HepG2 (cell line): ENCODE results near the gene ADARB1. TPM values are rescaled to one million over a fixed set of nuclear protein-coding genes. Genes with fewer than 3 reads are reported as not detected.

Experiments used
- ATAC-seq: fragments of 200-7000 bp; cut with Tn5 transposase; 3 replicates; pipeline ENCODE4 v1.9.1; 2020; ENCODE audit warnings: mild to moderate bottlenecking, moderate library complexity
- BruUV-seq: library from RNA; stranded (reverse); fragments of 400-500 nt; replicated peaks from 2 replicates; lab custom pipeline; 2021; lab: Mats Ljungman, UMichigan
- CTCF ChIA-PET: fragments of 300-600 bp; formaldehyde crosslinking; extraction: SDS; loops from one replicate; lab custom pipeline; 2021; ENCODE audit warnings: low total read pairs, inconsistent platforms, low intra/inter-chr PET ratio; lab: Yijun Ruan, JAX
- POLR2A ChIA-PET: fragments of 350-600 bp; sonication (Branson Sonifier 250); formaldehyde crosslinking; loops from one replicate; lab custom pipeline; 2020; ENCODE audit warnings: antibody characterized with exemption, inconsistent platforms; lab: Yijun Ruan, JAX
- DNase-seq: peaks from one replicate; pipeline ENCODE4 v3.0.0-alpha.2; 2015; ENCODE audit warnings: low spot score
- FAIRE-seq: peaks from 3 replicates; lab custom pipeline; 2011; peaks lifted over from hg19 to GRCh38; lab: Jason Lieb, UNC
- H2AFZ ChIP-seq: one replicate; pipeline ENCODE4 v1.6.1; 2011; ENCODE audit warnings: low read length, inconsistent platforms
- H3K27ac ChIP-seq: fragments of 300-600 bp; 3 replicates; pipeline ENCODE4 v1.8.0; 2011; ENCODE audit warnings: mixed run types, mild to moderate bottlenecking, mixed read lengths, low read length, inconsistent platforms; ENCODE audit not compliant: insufficient read depth; ENCODE audit errors: extremely low read length
- H3K27me3 ChIP-seq, 2 experiments: fragments of 200-600 bp in 1 of 2; 2 replicates in 1 of 2; 3 replicates in 1 of 2; pipeline versions ENCODE4 v1.6.0 to v1.8.0; 2011; ENCODE audit warnings: low read length in 2 of 2, mild to moderate bottlenecking in 2 of 2, moderate library complexity in 2 of 2, inconsistent platforms in 1 of 2; ENCODE audit not compliant: insufficient read depth in 2 of 2, control insufficient read depth in 1 of 2
- H3K36me3 ChIP-seq, 2 experiments: fragments of 200-600 bp in 1 of 2; replicated peaks in 1 of 2; 2 replicates in 1 of 2; 3 replicates in 1 of 2; pipeline versions ENCODE4 v1.5.1 to v1.8.0; 2011; ENCODE audit warnings: low read length in 2 of 2, inconsistent platforms in 1 of 2; ENCODE audit not compliant: insufficient read depth in 2 of 2, control insufficient read depth in 1 of 2
- H3K4me1 ChIP-seq: 2 replicates; pipeline ENCODE4 v1.5.1; 2012; ENCODE audit warnings: low read length, inconsistent platforms; ENCODE audit not compliant: insufficient read depth
- H3K4me2 ChIP-seq: 2 replicates; pipeline ENCODE4 v1.6.0; 2011; ENCODE audit warnings: low read depth, low read length, inconsistent platforms
- H3K4me3 ChIP-seq, 3 experiments: fragments of 200-600 bp in 1 of 3; sonication (generic), shearing (Covaris generic) in 1 of 3; replicated peaks in 1 of 3; 2 replicates each; pipeline ENCODE4 v1.5.1; 2011 to 2016; ENCODE audit warnings: low read length in 3 of 3, inconsistent platforms in 2 of 3, low read depth in 2 of 3, mild to moderate bottlenecking in 2 of 3, control low read depth in 1 of 3, mixed read lengths in 1 of 3; ENCODE audit not compliant: insufficient read depth in 1 of 3
- H3K79me2 ChIP-seq: one replicate; pipeline ENCODE4 v1.6.1; 2011; ENCODE audit warnings: low read length, inconsistent platforms; ENCODE audit not compliant: insufficient read depth
- H3K9ac ChIP-seq: 2 replicates; pipeline ENCODE4 v1.6.0; 2011; ENCODE audit warnings: mild to moderate bottlenecking, low read depth, low read length, inconsistent platforms; ENCODE audit not compliant: insufficient read depth
- H3K9me3 ChIP-seq: 2 replicates; pipeline ENCODE4 v1.5.1; 2012; ENCODE audit warnings: mild to moderate bottlenecking, low read length
- H4K20me1 ChIP-seq: 2 replicates; pipeline ENCODE4 v1.6.0; 2011; ENCODE audit warnings: inconsistent platforms, mild to moderate bottlenecking, low read length, moderate library complexity; ENCODE audit not compliant: insufficient read depth
- JUNB ChIP-seq: sonication (generic); formaldehyde crosslinking; IDR thresholded peaks from 2 replicates; pipeline ENCODE4 v1.8.0; 2022; ENCODE audit warnings: missing genetic modification reagents, mild to moderate bottlenecking, borderline replicate concordance
- ONECUT2 ChIP-seq: sonication (generic); formaldehyde crosslinking; IDR thresholded peaks from 2 replicates; pipeline ENCODE4 v1.4.0; 2020; ENCODE audit warnings: missing genetic modification reagents
- RCOR2 ChIP-seq: IDR thresholded peaks from 2 replicates; pipeline ENCODE4 v1.6.1; 2016; ENCODE audit warnings: missing biosample characterization, missing genetic modification reagents
- ZNF337 ChIP-seq: sonication (generic); formaldehyde crosslinking; IDR thresholded peaks from 2 replicates; pipeline ENCODE4 v1.5.1; 2020; ENCODE audit warnings: missing genetic modification reagents, low read depth, mild to moderate bottlenecking, borderline replicate concordance
- ZNF652 ChIP-seq: IDR thresholded peaks from 2 replicates; pipeline ENCODE4 v1.6.1; 2016; ENCODE audit warnings: low read depth, borderline replicate concordance
- ZNF7 ChIP-seq: IDR thresholded peaks from 2 replicates; pipeline ENCODE4 v1.6.1; 2016; ENCODE audit warnings: missing biosample characterization, missing genetic modification reagents
- ZNF703 ChIP-seq: sonication (generic); formaldehyde crosslinking; IDR thresholded peaks from 2 replicates; pipeline ENCODE4 v1.5.1; 2020; ENCODE audit warnings: missing genetic modification reagents, mild to moderate bottlenecking, moderate library complexity, borderline replicate concordance
- ZNF776 ChIP-seq: sonication (generic); formaldehyde crosslinking; IDR thresholded peaks from 2 replicates; pipeline ENCODE4 v1.4.0; 2020; ENCODE audit warnings: mild to moderate bottlenecking, missing genetic modification reagents
- WGBS: methylation state at CpG from one replicate; pipeline ENCODE4 v1.1.6; 2017; ENCODE audit warnings: low lambda C conversion rate; 5-methylcytosine and 5-hydroxymethylcytosine counted together
- in situ Hi-C: cut with HindIII; loops from 2 replicates; pipeline ENCODE4 v1.10.0; 2017; ENCODE audit warnings: low pct_unique_long_range_greater_than_20kb; ENCODE audit not compliant: extremely low pct_ligation_motif_present
- intact Hi-C: fragments of 100-400 bp; cut with micrococcal nuclease; formaldehyde crosslinking; loops from one replicate; pipeline ENCODE4 v1.10.0; 2022; ENCODE audit not compliant: unreplicated experiment
- polyA plus RNA-seq, 8 experiments: library from polyadenylated mRNA; depleted of rRNA in 3 of 8; stranded (reverse) in 7 of 8; unstranded in 1 of 8; fragments of >200 nt; fragmentation: Illumina TruSeq in 4 of 8; extraction: Trizol in 4 of 8; gene quantifications; 2 replicates each; pipeline versions ENCODE4 v1.2.1 to v1.2.3, GENCODE V29; 2011 to 2016; ENCODE audit warnings: low read depth in 4 of 8, missing spikeins in 1 of 8, mixed read lengths in 1 of 8; ENCODE audit not compliant: insufficient read depth in 1 of 8
- total RNA-seq, 5 experiments: library from RNA; depleted of rRNA; stranded (reverse); fragments of >200 nt; fragmentation: Illumina TruSeq; extraction: Trizol; gene quantifications; 2 replicates each; pipeline ENCODE4 v1.2.3, GENCODE V29; 2016; ENCODE audit warnings: low read depth in 1 of 5
- TF ChIP-seq, protein P1 (sequence below): sonication (generic); formaldehyde crosslinking; IDR thresholded peaks from 2 replicates; pipeline ENCODE4 v1.4.0; 2020; ENCODE audit warnings: mild to moderate bottlenecking, missing genetic modification reagents
- TF ChIP-seq, protein P2 (sequence below): sonication (generic); formaldehyde crosslinking; conservative IDR thresholded peaks from 2 replicates; pipeline ENCODE4 v1.5.0; 2020; ENCODE audit warnings: missing genetic modification reagents
- TF ChIP-seq, protein P3 (sequence below): sonication (generic); formaldehyde crosslinking; IDR thresholded peaks from 2 replicates; pipeline ENCODE4 v1.8.1; 2023; ENCODE audit warnings: mild to moderate bottlenecking, missing genetic modification reagents

Gene ADARB1
- total and polyA plus RNA-seq, 2 of the 13 experiments (the other 11 are each of a cell fraction or from before 2014, with no cell fraction given), result 6.6 to 10.0 TPM

DNA sequence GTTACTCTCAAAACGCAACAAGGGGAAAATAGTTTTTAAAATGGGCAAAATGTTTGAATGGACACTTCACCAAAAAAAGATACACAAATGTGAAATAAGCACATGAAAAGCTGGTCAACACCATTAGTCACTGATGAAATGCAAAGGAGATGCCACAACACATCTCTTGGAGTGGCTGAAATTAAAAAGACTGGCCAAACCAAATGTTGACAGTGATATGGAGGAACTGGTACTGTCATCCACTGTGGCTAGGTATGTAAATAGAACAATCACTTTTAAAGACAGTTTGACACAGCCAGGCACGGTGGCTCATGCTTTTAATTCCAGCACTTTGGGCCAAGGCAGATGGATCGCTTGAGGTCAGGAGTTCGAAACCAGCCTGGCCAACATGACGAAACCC, 122.2 kb downstream of the ADARB1 start (continued):
- TF ChIP-seq ZNF703 (CRISPR knock-in tag), result no peak

DNA sequence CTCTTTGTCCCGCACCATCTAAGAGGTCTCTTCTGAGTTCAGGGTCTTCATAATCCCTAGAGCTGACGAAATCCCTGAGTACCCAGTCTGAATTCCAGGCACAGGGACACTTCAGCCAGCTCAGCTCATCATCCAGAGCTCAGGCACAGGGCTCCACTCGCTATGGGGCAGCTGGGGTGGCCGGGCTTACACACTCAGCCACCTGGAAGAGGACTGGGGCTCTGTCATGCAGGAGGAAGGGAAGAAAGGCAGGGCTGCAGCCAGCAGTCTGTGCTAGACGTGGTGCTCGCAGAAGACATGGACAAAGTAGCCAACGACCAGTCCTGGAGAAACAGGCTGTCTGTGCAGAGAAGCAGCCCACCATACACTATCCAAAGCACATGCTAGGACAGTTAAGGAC, 124.8 kb downstream of the ADARB1 start:
- no peaks in the 10 kb centered on the region for H3K27me3 ChIP-seq
- FAIRE-seq (no peak), ATAC-seq (no peak), DNase-seq (no peak)
- no peak overlapping the region for H3K4me2 ChIP-seq
- TF ChIP-seq ZNF652, result no peak
- TF ChIP-seq ZNF337 (CRISPR knock-in tag), result no peak
- POLR2A ChIA-PET, result no interaction called here
- WGBS, result 82% methylated on average over 4 of the region's 7 CpGs
- H2AFZ ChIP-seq, result no peak overlapping the region
- no peaks in the 10 kb centered on the region for H3K9me3 ChIP-seq
- H3K27ac ChIP-seq, result no peak overlapping the region
- H3K9ac ChIP-seq, result no peak overlapping the region
- no peaks in the 10 kb centered on the region for H3K4me1 ChIP-seq
- H3K4me3 ChIP-seq, result no peak overlapping the region
- BruUV-seq, result no TSS peak
- no peaks in the 10 kb centered on the region for H3K36me3 ChIP-seq
- H3K79me2 ChIP-seq, result no peaks in the 10 kb centered on the region
- intact Hi-C loops, result no loop called here
- in situ Hi-C loops, result no loop called here
- H4K20me1 ChIP-seq, result no peaks in the 10 kb centered on the region
- CTCF ChIA-PET, result no interaction called here

DNA sequence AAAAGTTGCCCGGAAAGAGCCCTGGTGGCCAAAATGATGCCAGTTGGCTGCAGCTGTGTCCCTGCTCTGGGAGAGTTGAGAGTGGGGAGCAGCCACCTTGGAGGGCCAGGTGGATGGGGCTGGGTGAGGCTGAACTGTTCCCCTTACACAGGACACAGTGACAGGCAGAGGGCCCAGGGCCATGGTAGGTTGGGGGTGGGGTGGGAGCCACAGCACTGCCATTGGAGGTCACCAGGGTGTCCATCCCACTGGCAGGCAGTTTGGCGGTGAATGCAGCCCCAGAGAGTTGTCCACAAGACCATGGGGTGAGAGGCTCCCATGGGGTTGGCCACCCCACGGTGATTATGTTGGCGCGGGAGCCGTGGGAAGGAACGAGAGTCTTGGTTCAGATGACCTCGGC, 125.7 kb downstream of the ADARB1 start:
- BruUV-seq, result no TSS peak
- no peak for FAIRE-seq
- in situ Hi-C loops, result no loop called here

More for the DNA sequence above, 125.7 kb downstream of the ADARB1 start:
- POLR2A ChIA-PET, result no interaction called here
- TF ChIP-seq JUNB (CRISPR knock-in tag) (no peak), ZNF7 (CRISPR knock-in tag) (no peak), ONECUT2 (CRISPR knock-in tag) (no peak), ZNF776 (CRISPR knock-in tag) (no peak), RCOR2 (CRISPR knock-in tag) (no peak)
- TF ChIP-seq, protein P1, sequence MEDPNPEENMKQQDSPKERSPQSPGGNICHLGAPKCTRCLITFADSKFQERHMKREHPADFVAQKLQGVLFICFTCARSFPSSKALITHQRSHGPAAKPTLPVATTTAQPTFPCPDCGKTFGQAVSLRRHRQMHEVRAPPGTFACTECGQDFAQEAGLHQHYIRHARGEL, result no peak
- TF ChIP-seq, protein P2, sequence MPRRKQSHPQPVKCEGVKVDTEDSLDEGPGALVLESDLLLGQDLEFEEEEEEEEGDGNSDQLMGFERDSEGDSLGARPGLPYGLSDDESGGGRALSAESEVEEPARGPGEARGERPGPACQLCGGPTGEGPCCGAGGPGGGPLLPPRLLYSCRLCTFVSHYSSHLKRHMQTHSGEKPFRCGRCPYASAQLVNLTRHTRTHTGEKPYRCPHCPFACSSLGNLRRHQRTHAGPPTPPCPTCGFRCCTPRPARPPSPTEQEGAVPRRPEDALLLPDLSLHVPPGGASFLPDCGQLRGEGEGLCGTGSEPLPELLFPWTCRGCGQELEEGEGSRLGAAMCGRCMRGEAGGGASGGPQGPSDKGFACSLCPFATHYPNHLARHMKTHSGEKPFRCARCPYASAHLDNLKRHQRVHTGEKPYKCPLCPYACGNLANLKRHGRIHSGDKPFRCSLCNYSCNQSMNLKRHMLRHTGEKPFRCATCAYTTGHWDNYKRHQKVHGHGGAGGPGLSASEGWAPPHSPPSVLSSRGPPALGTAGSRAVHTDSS (CRISPR knock-in tag), result no peak
- TF ChIP-seq, protein P3, sequence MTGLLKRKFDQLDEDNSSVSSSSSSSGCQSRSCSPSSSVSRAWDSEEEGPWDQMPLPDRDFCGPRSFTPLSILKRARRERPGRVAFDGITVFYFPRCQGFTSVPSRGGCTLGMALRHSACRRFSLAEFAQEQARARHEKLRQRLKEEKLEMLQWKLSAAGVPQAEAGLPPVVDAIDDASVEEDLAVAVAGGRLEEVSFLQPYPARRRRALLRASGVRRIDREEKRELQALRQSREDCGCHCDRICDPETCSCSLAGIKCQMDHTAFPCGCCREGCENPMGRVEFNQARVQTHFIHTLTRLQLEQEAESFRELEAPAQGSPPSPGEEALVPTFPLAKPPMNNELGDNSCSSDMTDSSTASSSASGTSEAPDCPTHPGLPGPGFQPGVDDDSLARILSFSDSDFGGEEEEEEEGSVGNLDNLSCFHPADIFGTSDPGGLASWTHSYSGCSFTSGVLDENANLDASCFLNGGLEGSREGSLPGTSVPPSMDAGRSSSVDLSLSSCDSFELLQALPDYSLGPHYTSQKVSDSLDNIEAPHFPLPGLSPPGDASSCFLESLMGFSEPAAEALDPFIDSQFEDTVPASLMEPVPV (CRISPR knock-in tag), result no peak
- CTCF ChIA-PET, result no interaction called here
- Histone ChIP-seq H3K4me3 (no peak overlapping the region), H3K79me2 (no peaks in the 10 kb centered on the region), H3K36me3 (peaks cover 2 to 7% of the 10 kb centered on the region in 2 experiments; a peak in 2 of 5 replicates), H3K9me3 (no peaks in the 10 kb centered on the region), H4K20me1 (no peaks in the 10 kb centered on the region), H2AFZ (no peak overlapping the region), H3K27ac (no peak overlapping the region), H3K4me1 (no peaks in the 10 kb centered on the region), H3K4me2 (no peak overlapping the region), H3K9ac (no peak overlapping the region), H3K27me3 (no peaks in the 10 kb centered on the region)
- ATAC-seq (no peak), DNase-seq (no peak)
- intact Hi-C loops, result no loop called here
- WGBS, result 95% methylated on average over 4 of the region's 8 CpGs
